Hepatocyte (in vitro differentiated cells): ENCODE measurements around the gene BLID. TPM values are rescaled to one million over a fixed set of nuclear protein-coding genes. Genes with fewer than 3 reads are reported as not detected.

Experiments used
- DNase-seq: peaks from one replicate; pipeline ENCODE4 v3.0.0-alpha.2; 2016; ENCODE audit warnings: low spot score
- H2AFZ ChIP-seq: fragments of 200-600 bp; sonication (generic); 2 replicates; pipeline ENCODE4 v1.6.0; 2016; ENCODE audit warnings: antibody characterized with exemption, mild to moderate bottlenecking
- H3K27ac ChIP-seq: fragments of 200-600 bp; sonication (generic); 2 replicates; pipeline ENCODE4 v1.5.1; 2016; ENCODE audit warnings: mild to moderate bottlenecking
- H3K27me3 ChIP-seq: fragments of 200-600 bp; sonication (generic); 2 replicates; pipeline ENCODE4 v1.6.1; 2016
- H3K36me3 ChIP-seq: fragments of 200-600 bp; sonication (generic); replicated peaks from 2 replicates; pipeline ENCODE4 v1.5.1; 2016; ENCODE audit warnings: low read depth; ENCODE audit not compliant: insufficient read depth
- H3K4me1 ChIP-seq: fragments of 200-600 bp; sonication (generic); 2 replicates; pipeline ENCODE4 v1.5.1; 2016; ENCODE audit warnings: mild to moderate bottlenecking, moderate library complexity; ENCODE audit not compliant: insufficient read depth
- H3K4me2 ChIP-seq: fragments of 200-600 bp; sonication (generic); 2 replicates; pipeline ENCODE4 v1.6.0; 2016
- H3K4me3 ChIP-seq: fragments of 200-600 bp; sonication (generic); 2 replicates; pipeline ENCODE4 v1.5.1; 2016; ENCODE audit warnings: mild to moderate bottlenecking
- H3K79me2 ChIP-seq: fragments of 200-600 bp; sonication (generic); 2 replicates; pipeline ENCODE4 v1.6.0; 2017; ENCODE audit warnings: mild to moderate bottlenecking
- H3K9me2 ChIP-seq: fragments of 200-600 bp; sonication (generic); replicated peaks from 2 replicates; pipeline ENCODE4 v1.6.0; 2017; ENCODE audit warnings: mild to moderate bottlenecking; ENCODE audit not compliant: insufficient read depth
- H3K9me3 ChIP-seq: fragments of 200-600 bp; sonication (generic); 2 replicates; pipeline ENCODE4 v1.5.1; 2016; ENCODE audit warnings: low read depth, mild to moderate bottlenecking
- H4K20me1 ChIP-seq: fragments of 200-600 bp; sonication (generic); 2 replicates; pipeline ENCODE4 v1.6.0; 2016; ENCODE audit warnings: mild to moderate bottlenecking; ENCODE audit not compliant: insufficient read depth, poor library complexity, severe bottlenecking
- EZH2 ChIP-seq: fragments of 200-600 bp; sonication (generic); IDR thresholded peaks from 2 replicates; pipeline ENCODE4 v1.6.1; 2016; ENCODE audit warnings: antibody characterized with exemption, mild to moderate bottlenecking, borderline replicate concordance
- EZH2phosphoT487 ChIP-seq: fragments of 200-600 bp; sonication (generic); IDR thresholded peaks from one replicate; pipeline ENCODE4 v1.6.1; 2018; ENCODE audit warnings: antibody characterized with exemption, mild to moderate bottlenecking, low read depth, moderate library complexity; ENCODE audit not compliant: unreplicated experiment, severe bottlenecking
- WGBS: methylation state at CpG from one replicate; pipeline ENCODE4 v1.1.6; 2016; ENCODE audit warnings: low lambda C conversion rate; ENCODE audit errors: missing lambda C conversion rate; 5-methylcytosine and 5-hydroxymethylcytosine counted together
- polyA plus RNA-seq: library from polyadenylated mRNA; unstranded; fragments of >200 nt; fragmentation: Nextera tagmentation; extraction: Ambion mirVana; gene quantifications from 2 replicates; pipeline ENCODE4 v1.2.1, GENCODE V29; 2016
- total RNA-seq: library from RNA; depleted of rRNA; stranded (reverse); fragments of >200 nt; gene quantifications from 2 replicates; pipeline ENCODE4 v1.2.3, GENCODE V29; 2014
- TF ChIP-seq, protein P1 (sequence below): fragments of 200-600 bp; sonication (generic); IDR thresholded peaks from 2 replicates; pipeline ENCODE4 v1.5.1; 2016; ENCODE audit warnings: antibody characterized with exemption, mild to moderate bottlenecking; ENCODE audit not compliant: poor library complexity

The BLID gene
- total and polyA plus RNA-seq, 2 experiments from 2014 or later, result 0.41 to 2.3 TPM

DNA sequence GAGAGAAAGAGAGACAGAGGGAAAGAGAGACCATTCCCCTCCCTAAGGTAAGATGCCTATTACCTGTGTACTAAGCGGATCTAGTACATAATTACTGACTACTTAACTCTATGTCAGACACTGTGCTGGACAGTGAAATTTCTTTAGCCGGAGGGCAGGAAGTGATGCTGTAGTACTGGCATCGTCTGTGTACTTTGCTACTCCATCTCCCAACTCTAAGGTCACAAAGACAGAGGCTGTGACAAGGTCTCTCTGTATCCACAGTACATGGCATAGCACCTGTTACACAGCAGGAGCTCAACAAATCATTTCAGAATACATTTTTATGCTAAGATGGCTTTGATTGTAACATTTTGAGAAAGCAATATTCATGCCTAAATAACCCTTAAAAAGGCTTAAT lies 9.0 kb downstream of the BLID start:
- Histone ChIP-seq H3K9me3 (no peaks in the 10 kb centered on the region), H3K36me3 (no peaks in the 10 kb centered on the region), H3K9me2 (no peaks in the 10 kb centered on the region), H3K27me3 (no peaks in the 10 kb centered on the region), H3K4me3 (no peak overlapping the region), H2AFZ (no peak overlapping the region), H3K4me2 (no peak overlapping the region), H3K4me1 (no peaks in the 10 kb centered on the region), H3K27ac (no peak overlapping the region), H4K20me1 (no peaks in the 10 kb centered on the region), H3K79me2 (no peaks in the 10 kb centered on the region)
- 72% methylated on average over 3 of the region's 3 CpGs for WGBS
- TF ChIP-seq, protein P1, sequence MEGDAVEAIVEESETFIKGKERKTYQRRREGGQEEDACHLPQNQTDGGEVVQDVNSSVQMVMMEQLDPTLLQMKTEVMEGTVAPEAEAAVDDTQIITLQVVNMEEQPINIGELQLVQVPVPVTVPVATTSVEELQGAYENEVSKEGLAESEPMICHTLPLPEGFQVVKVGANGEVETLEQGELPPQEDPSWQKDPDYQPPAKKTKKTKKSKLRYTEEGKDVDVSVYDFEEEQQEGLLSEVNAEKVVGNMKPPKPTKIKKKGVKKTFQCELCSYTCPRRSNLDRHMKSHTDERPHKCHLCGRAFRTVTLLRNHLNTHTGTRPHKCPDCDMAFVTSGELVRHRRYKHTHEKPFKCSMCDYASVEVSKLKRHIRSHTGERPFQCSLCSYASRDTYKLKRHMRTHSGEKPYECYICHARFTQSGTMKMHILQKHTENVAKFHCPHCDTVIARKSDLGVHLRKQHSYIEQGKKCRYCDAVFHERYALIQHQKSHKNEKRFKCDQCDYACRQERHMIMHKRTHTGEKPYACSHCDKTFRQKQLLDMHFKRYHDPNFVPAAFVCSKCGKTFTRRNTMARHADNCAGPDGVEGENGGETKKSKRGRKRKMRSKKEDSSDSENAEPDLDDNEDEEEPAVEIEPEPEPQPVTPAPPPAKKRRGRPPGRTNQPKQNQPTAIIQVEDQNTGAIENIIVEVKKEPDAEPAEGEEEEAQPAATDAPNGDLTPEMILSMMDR, result no peak
- TF ChIP-seq EZH2, result no peak
- no peak for TF ChIP-seq EZH2phosphoT487
- DNase-seq, result no peak

DNA sequence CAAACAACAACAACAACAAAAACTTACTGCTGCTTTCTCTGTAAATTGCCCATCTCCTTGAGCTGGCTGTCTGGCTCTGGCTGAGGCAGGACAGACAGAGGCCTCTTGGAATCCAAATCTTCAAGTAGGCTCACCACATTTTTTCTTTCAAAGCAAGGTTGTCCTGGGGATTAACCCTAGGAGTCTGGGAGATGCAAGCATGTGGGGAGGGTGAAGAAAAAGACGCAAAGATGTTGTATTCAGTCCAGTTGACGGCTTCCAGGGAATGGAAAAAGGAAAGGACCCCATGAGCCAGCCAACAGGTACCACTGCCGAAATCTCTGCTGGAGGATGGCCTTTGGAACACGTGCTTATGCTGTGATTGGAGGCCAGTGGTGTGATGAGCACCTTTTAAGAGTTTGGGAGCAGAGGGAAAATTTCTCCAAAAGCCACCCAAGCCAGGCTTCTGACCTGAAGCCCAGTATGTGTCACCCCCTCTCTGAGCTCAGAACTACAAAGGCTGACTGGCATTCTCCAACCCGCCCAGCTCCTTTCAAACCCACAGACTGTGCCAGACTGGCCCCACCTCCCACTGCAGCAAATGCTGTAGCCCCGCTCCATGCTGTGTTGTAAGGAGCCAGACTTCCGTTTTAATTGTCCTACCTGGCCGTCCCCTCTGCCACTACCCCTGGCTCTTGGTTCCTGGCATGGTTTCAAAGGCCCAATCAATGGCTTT lies 10.8 kb downstream of the BLID start:
- no peaks in the 10 kb centered on the region for H4K20me1 ChIP-seq
- no peaks in the 10 kb centered on the region for H3K36me3 ChIP-seq
- H3K4me2 ChIP-seq, result no peak overlapping the region
- H3K9me3 ChIP-seq, result no peaks in the 10 kb centered on the region
- peaks cover 10% of the 10 kb centered on the region for H3K79me2 ChIP-seq
- WGBS, result 80% methylated on average over 8 of the region's 8 CpGs
- no peak for DNase-seq
- no peak overlapping the region for H3K27ac ChIP-seq
- TF ChIP-seq, protein P1, result no peak
- TF ChIP-seq EZH2 (no peak), EZH2phosphoT487 (no peak)
- no peak overlapping the region for H2AFZ ChIP-seq
- H3K4me3 ChIP-seq, result no peak overlapping the region
- no peaks in the 10 kb centered on the region for H3K4me1 ChIP-seq
- peaks cover under 1% of the 10 kb centered on the region for H3K27me3 ChIP-seq
- H3K9me2 ChIP-seq, result no peaks in the 10 kb centered on the region

DNA sequence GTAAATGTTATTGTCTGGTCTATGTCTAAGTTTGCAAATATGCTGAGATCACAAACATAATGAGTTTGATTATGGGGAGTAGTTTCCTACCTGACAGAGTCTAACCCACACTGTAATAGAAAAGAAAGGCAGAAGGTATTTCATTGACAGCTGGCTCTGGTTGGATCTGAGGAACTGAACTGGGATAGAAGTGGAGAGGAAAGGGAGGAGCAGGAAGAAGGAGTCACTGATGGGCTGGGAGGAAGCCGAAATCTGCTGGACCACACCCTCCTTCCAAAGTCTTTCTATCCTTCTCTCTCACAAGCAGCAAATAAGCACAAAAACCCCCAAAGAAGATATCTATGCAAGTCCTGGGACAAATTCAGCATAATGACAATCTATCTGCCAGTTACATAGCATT lies 11.7 kb downstream of the BLID start:
- peaks cover 9% of the 10 kb centered on the region for H3K27me3 ChIP-seq
- H3K4me3 ChIP-seq, result no peak overlapping the region
- H3K4me2 ChIP-seq, result no peak overlapping the region
- H2AFZ ChIP-seq, result no peak overlapping the region
- H3K4me1 ChIP-seq, result no peaks in the 10 kb centered on the region
- no peaks in the 10 kb centered on the region for H3K9me3 ChIP-seq
- no peak for TF ChIP-seq EZH2
- TF ChIP-seq, protein P1, result no peak
- no peak for TF ChIP-seq EZH2phosphoT487
- DNase-seq, result no peak
- H3K36me3 ChIP-seq, result no peaks in the 10 kb centered on the region
- 94% methylated on average over 1 of the region's 1 CpG for WGBS
- peaks cover 18% of the 10 kb centered on the region for H3K79me2 ChIP-seq
- no peaks in the 10 kb centered on the region for H4K20me1 ChIP-seq
- no peaks in the 10 kb centered on the region for H3K9me2 ChIP-seq
- no peak overlapping the region for H3K27ac ChIP-seq
